GM19240 (cell line): ENCODE data around the gene DTX1.
"Not testable (repeated sequence)": the region's sequence is repeated elsewhere in the genome, so short reads cannot be mapped to it uniquely, and the experiment has no call there.

Source experiments
- DNase-seq: peaks from one replicate; pipeline ENCODE4 v3.0.0; 2011; ENCODE audit warnings: low spot score; ENCODE audit not compliant: insufficient read length

Gene DTX1

GRCh38 chr12:113136128-113136989 lies 79.8 kb downstream of the DTX1 start:
- no peak for DNase-seq

- no peak for DNase-seq
Observed at GRCh38 chr12:113136990-113137511, 80.5 kb downstream of the DTX1 start.

- no peak for DNase-seq
Observed at GRCh38 chr12:113137861-113138783, 81.6 kb downstream of the DTX1 start.

- DNase-seq, result no peak
Observed at GRCh38 chr12:113138826-113139225, 82.3 kb downstream of the DTX1 start.

- DNase-seq, result no peak
Observed at GRCh38 chr12:113140706-113141105, 84.2 kb downstream of the DTX1 start.

GRCh38 chr12:113141716-113142115 lies 85.2 kb downstream of the DTX1 start:
- DNase-seq, result not testable (repeated sequence)

- no peak for DNase-seq
Observed at GRCh38 chr12:113142173-113142885, 85.8 kb downstream of the DTX1 start.

GRCh38 chr12:113142886-113143332 lies 86.4 kb downstream of the DTX1 start:
- DNase-seq, result no peak

GRCh38 chr12:113143959-113144358 lies 87.4 kb downstream of the DTX1 start:
- DNase-seq, result no peak

GRCh38 chr12:113144806-113145205 lies 88.3 kb downstream of the DTX1 start:
- DNase-seq, result no peak

GRCh38 chr12:113145720-113146551 lies 89.4 kb downstream of the DTX1 start:
- DNase-seq, result no peak

- no peak for DNase-seq
Observed at GRCh38 chr12:113146999-113147398, 90.5 kb downstream of the DTX1 start.
